ENCODE results near the gene TTLL11.

Gene TTLL11

DNA sequence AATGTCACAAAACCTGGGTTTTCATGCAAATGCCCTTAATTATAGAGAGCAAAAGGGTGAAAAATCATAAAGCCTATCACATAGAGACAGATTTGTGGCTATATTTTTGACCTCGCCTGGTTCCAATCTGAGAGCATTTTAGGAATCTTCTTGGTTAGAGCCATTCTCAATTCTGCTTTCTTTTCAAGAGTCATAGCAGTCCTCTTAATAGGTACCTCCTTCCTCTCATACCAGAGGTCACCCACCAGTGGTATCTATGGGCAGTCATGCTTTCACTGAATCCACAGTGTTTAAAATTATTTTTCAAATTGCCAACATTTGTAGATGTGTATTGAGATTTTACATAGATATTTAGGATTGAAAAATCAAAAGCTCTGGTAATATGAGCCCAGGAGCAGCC, 226.2 kb downstream of the TTLL11 start:
- no peak for DNase-seq

- DNase-seq = no peak
These were observed 227.2 kb downstream of the TTLL11 start for GRCh38 chr9:121865884-121866283.

GRCh38 chr9:121865060-121865459, 228.0 kb downstream of the TTLL11 start:
- DNase-seq = no peak

DNA sequence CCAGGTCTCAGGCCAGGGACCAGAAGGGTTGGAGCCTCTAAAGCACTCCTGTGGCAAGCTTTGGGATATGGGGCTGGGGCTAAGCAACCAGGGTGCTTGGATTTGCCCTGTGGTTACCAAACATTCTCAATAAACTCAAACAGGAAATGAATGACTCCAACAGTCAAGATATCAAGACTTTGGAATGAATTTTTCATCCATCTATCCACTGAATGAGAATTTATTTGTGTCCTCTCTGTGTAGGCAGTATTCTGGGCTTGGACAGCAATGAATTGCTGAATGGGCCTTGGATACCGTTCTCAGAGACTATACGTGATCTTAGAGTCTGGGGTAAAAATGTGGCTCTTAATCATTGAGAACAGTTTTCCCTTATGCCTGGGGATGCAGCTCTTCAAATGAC, 229.2 kb downstream of the TTLL11 start:
- DNase-seq = no peak

DNA sequence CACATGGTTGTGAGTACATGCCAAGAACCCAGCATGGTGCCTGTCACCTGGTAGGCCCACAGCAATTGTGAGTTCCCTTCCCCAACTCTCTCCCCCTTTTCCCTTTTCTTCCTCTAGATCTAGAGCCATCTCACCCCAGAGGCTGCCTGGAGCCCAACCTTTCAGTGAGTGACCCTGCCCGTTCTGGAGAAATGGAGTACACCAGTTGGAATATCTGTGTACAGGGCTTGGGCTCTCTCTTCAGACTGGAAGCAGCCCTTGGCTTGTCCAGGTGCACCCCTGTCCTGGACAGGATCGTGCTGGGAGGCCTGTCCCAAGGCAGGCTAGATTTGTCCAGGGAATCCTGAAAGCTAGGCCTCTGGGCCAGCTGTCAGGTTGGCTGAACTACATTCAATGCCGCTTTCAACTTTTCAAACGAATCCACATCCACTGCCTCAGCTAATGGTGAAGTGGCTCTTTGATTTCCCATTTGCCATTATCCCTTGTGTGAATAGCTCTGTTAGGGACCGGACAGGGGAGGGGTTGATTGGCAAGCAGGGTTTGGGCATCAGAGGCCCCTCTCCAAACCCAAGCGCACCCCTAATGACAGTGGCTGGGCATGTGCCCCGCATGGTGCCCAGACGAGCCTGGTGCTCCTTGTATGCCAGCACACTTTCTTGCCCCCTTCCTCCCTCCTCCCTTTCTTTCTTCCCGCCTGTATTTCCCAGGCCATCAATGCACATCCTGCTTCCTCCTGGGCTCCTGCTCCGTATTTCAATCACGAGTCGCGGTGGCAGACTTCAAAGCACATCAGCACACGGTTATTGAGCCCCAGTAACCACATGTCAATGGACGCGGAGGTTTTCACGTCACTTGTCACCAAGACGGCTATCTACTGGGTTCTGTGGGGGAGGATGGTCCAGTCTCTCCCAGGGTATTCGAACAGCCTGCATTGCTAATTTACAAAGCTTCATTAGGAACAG, 230.5 kb downstream of the TTLL11 start:
- no peak for DNase-seq

DNA sequence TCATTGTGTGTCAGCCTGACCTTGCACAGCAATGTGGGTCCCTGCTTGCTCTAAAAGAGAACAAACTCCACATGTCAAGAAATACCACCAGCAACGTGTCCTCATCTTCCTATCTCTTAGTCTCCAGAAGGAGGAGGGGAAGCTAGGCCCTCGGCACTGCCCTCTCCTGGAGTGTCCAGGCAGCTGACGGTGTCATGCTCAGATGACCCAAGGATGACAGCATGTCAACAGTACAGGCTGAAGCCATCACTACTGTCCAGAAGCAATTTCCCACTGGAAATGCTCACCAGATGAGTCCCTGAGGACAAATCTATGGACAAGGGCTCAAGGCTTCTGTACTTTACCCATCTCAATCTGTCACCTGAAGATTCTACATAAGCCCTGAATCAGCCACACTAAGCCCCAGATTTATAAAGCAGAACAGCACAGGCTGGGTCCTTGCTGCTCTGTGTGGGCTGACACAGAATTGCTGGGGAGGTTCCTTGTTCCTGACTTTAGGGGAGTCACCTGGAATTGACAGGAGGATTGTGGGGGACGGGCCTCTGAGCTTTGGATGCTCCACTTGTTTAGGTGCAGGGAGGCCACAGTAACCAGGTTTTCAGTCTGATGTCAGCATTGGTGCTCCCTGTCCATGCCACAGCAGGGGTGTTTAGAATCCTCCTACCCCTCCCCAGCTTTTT, 231.5 kb downstream of the TTLL11 start:
- DNase-seq = no peak

DNA sequence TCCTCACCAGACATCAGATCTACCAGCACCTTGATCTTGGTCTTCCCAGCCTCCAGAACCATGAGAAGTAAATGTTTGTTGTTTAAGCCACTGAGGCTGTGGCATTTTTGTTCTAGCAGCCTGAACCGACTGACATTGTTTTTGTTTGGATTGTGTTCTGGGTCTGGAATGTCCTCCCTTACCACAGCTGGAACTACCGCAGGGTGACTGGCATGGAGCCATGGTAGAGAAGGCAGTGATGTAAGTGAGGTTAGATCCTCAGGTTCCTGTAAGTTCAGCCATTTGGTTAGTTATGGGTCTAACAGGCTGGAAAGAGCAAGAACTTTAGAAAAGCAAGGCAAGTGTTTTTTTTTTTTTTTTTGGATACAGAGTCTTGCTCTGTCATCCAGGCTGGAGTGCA, 232.4 kb downstream of the TTLL11 start:
- peak; percentile 24 for DNase-seq

DNA sequence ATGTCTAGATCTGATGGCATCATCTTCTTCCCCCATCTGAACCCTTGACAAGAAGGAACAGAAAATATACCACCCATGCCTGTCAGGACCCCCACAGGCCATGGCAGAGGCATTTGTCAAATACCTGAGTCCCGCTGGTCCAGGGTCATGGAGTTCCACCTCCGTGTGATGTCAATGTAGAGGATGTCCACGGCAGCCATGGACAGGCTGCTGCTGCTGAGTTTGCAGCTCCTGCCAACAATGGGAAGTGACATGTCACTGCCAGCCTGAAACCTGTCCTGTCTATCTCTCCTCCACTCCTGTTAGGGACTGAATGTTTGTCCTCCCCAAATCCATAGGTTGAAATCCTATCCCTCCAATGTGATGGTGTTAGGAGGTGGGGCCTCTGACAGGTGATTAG, 232.9 kb downstream of the TTLL11 start:
- no peak for DNase-seq

- no peak for DNase-seq
These were observed 233.5 kb downstream of the TTLL11 start for GRCh38 chr9:121859646-121860045.

DNA sequence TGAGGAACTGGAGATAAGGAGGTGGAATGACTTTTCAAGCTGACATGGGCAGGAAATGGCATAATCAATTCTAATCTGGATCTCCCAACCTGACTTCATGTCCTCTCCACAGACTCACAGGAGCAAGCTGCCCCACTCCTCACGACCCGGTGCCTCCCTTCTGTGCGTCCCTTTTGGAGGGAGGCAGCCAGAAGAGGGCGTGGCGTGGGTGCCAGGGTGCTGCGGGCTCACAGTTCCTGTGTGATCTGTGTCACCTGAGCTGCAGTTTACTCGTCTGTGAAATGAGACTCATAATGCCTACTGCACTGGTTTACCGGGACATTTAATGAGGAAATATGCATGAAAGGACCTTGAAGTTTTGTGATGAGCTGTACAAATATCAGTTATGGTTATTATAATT, 234.3 kb downstream of the TTLL11 start:
- no peak for DNase-seq

DNA sequence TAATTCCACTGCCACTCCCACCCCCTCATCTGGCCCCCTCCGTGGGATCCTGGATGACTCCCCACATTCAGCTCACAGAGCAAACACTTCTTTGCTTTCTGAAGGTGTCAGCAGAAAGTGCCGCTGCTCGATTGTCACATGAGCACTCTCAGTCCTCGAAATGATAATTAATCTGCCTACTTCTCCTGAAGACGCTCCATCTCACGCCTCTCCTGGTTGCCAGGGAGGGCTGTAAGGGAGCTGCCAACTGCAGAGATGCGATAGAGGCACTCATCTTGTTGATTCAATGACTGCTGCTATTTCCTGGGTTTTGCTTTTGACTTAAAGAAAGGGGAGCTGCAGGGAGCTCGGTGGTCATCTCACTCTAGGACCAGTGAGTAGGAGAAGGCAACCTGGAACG, 235.2 kb downstream of the TTLL11 start:
- peak; percentile 62 for DNase-seq

- DNase-seq = no peak
These were observed 237.6 kb downstream of the TTLL11 start for GRCh38 chr9:121855476-121855875.

DNA sequence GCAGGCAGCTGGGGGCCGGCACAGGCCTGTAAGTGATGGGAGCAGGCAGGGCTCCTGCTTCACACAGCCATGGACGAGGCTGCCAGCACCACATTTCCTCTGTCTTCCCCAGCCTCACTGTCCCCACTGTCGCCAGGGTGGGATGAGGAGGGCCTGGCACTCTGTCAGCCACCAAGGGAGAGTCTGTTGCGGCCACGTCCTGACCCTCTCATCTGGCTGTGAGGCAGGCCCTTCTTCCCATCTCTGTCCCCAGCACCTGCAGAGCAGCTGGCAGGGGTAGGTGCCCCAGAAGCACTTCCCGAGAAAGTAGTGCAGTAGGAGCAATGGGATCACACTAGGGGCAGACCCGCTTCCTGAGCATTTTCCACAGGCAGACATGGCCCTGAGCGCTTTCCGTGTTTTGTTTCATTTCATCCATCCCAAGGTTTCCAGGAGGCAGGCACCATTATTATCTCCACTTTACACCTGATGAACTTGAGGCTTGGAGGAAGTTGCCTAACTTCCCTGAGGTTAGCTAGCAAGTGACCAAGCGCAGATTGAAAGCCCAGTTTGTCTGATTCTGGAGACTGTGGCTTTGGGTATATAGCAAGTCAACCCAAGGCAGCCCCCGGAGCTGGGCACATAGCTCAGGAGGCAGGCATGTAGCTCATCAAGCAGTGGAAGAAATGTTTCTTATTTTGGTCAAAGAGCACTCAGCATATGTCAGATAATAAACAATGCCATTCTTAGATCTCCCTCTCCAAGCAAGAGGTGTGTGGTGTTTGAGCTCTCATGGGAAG, 239.3 kb downstream of the TTLL11 start:
- no peak for DNase-seq

DNA sequence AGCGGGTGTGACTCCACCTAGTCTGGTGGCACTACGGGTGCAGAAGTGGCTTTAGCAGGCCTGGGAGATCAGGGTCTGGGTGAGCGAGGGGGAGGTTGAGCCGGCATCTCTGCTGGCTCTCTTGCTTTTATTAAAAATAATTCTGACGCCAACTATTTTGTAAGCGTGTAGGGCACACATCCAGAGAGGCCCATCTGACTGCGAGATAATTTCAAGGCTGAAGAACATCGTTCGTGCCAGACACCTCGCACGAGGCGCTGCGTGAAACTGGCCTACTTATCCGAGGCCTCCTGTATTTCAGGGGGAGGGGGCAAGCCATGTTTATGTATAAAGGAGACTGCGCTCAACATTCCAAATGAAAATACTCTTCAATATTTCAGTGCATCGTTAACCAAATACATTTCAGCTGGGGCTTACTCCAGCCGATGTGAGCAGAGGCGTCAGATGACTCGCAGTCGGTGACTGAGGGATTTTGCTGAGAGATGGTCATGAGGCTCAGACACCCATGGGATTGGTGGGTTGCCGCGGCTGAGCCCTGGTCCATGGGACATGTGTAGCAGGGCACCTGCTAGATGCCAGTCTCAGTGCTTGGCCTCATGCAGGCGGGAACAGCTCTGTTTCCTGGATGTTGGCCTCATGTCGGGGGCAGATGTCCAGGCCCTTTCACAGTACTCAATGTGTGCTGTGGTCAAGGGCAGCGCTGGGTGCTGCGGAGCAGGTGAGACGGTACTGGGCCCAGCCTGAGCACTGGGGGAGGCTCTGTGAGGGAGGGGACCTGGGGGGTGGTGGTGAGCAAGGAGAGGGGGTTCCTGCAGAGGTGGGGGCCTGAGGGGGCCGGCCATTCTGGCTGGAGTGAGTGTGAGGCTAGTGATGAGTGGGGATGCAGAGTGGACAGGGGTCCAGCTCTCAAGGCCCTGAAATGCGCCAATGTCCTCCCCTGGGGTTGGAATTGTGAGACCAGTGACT, 240.2 kb downstream of the TTLL11 start:
- no peak for DNase-seq

DNA sequence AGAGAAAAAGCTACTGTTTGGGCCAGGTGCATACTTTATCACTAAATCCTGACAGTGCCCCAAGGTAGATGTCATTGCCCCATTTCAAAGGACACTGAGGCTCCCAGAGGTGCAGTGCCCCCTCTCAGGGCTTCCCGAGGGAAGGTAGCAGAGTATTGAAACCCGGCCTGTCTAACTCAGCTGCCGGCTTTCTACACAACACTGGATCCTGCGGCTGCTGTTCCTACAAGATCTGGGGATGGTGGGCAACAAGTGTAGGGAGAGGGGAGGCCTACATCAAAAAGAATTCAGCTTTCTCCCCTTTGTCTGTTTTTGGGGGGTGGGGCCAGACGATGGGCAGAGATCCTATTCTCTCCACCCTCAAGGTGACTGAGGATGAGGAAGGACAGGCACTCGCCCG, 240.9 kb downstream of the TTLL11 start:
- no peak for DNase-seq

DNA sequence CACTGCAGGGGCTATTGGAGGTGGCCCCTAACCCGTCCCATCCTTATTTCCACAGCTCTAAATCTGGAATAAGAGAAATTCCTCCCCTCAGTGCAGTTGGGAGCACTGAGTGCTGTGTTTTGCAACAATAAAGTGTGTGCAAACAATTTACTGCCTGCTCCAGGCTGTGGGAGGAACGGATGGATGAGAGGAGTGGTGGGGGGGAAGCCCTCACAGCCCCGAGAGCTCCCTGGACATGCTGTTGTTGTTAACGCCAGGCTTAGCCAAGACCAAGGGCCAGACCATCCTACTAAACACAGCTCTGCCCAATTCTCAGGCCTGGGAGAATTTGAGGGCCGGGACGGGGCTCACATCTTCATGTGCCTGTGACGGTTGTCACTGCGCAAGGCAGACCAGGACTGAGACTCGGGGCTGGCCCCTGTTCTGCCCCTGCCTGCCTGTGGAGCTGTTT, 241.4 kb downstream of the TTLL11 start:
- no peak for DNase-seq

DNA sequence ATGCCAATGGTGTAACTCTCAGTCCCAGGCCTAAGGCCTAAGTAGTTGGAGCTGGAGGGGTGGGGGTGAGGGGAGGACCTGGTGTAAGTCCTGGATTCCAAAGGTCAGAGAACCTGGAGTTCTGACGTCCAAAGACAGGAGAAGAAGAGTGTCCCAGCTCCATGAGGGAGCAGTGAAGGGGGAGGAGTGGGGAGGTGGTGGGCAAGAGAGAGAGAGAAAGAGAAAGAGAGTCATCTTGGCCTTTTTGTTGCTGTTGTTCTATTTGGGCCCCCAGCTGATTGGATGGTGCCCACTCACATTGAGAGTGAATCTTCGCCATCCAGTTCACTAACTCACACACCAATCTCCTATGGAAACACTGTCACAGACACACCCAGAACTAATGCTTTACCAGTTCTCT, 242.7 kb downstream of the TTLL11 start:
- DNase-seq = no peak

GRCh38 chr9:121849554-121849953, 243.6 kb downstream of the TTLL11 start:
- no peak for DNase-seq

GRCh38 chr9:121844562-121844961, 248.5 kb downstream of the TTLL11 start:
- no peak for DNase-seq

DNA sequence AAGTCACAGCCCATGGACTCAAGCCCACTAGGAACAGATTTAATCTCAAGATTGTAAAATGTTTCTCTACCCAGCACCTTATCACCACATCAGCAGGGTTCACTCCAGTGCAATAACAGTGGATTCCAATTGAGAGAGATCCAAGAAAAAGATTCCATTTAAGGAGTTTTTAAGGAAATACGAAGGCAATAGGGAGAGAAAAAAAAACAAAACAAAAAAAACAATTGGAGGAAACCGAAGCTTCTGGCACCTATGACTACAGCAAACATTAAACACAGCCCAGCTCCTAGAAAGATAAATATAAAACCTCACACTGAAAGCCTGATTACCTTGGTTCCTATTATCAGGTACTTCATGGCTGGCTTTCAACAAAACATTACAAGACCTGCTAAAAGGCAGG, 249.0 kb downstream of the TTLL11 start:
- peak; percentile 21 for DNase-seq

GRCh38 chr9:121842612-121842978, 250.5 kb downstream of the TTLL11 start:
- DNase-seq = no peak
